HepG2 (cell line): Measurements from ENCODE around the gene RIIAD1. TPM values are rescaled to one million over a fixed set of nuclear protein-coding genes. Genes with fewer than 3 reads are reported as not detected.

Experiments
- ATAC-seq: fragments of 200-7000 bp; cut with Tn5 transposase; 3 replicates; pipeline ENCODE4 v1.9.1; 2020; ENCODE audit warnings: mild to moderate bottlenecking, moderate library complexity
- BruUV-seq: library from RNA; stranded (reverse); fragments of 400-500 nt; replicated peaks from 2 replicates; lab custom pipeline; 2021; lab: Mats Ljungman, UMichigan
- CTCF ChIA-PET: fragments of 300-600 bp; formaldehyde crosslinking; extraction: SDS; loops from one replicate; lab custom pipeline; 2021; ENCODE audit warnings: low total read pairs, inconsistent platforms, low intra/inter-chr PET ratio; lab: Yijun Ruan, JAX
- POLR2A ChIA-PET: fragments of 350-600 bp; sonication (Branson Sonifier 250); formaldehyde crosslinking; loops from one replicate; lab custom pipeline; 2020; ENCODE audit warnings: antibody characterized with exemption, inconsistent platforms; lab: Yijun Ruan, JAX
- DNase-seq: peaks from one replicate; pipeline ENCODE4 v3.0.0-alpha.2; 2015; ENCODE audit warnings: low spot score
- FAIRE-seq: peaks from 3 replicates; lab custom pipeline; 2011; peaks lifted over from hg19 to GRCh38; lab: Jason Lieb, UNC
- H2AFZ ChIP-seq: one replicate; pipeline ENCODE4 v1.6.1; 2011; ENCODE audit warnings: low read length, inconsistent platforms
- H3K27ac ChIP-seq: fragments of 300-600 bp; 3 replicates; pipeline ENCODE4 v1.8.0; 2011; ENCODE audit warnings: mixed run types, mild to moderate bottlenecking, mixed read lengths, low read length, inconsistent platforms; ENCODE audit not compliant: insufficient read depth; ENCODE audit errors: extremely low read length
- H3K27me3 ChIP-seq, 2 experiments: fragments of 200-600 bp in 1 of 2; 2 replicates in 1 of 2; 3 replicates in 1 of 2; pipeline versions ENCODE4 v1.6.0 to v1.8.0; 2011; ENCODE audit warnings: low read length in 2 of 2, mild to moderate bottlenecking in 2 of 2, moderate library complexity in 2 of 2, inconsistent platforms in 1 of 2; ENCODE audit not compliant: insufficient read depth in 2 of 2, control insufficient read depth in 1 of 2
- H3K36me3 ChIP-seq, 2 experiments: fragments of 200-600 bp in 1 of 2; replicated peaks in 1 of 2; 2 replicates in 1 of 2; 3 replicates in 1 of 2; pipeline versions ENCODE4 v1.5.1 to v1.8.0; 2011; ENCODE audit warnings: low read length in 2 of 2, inconsistent platforms in 1 of 2; ENCODE audit not compliant: insufficient read depth in 2 of 2, control insufficient read depth in 1 of 2
- H3K4me1 ChIP-seq: 2 replicates; pipeline ENCODE4 v1.5.1; 2012; ENCODE audit warnings: low read length, inconsistent platforms; ENCODE audit not compliant: insufficient read depth
- H3K4me2 ChIP-seq: 2 replicates; pipeline ENCODE4 v1.6.0; 2011; ENCODE audit warnings: low read depth, low read length, inconsistent platforms
- H3K4me3 ChIP-seq, 3 experiments: fragments of 200-600 bp in 1 of 3; sonication (generic), shearing (Covaris generic) in 1 of 3; replicated peaks in 1 of 3; 2 replicates each; pipeline ENCODE4 v1.5.1; 2011 to 2016; ENCODE audit warnings: low read length in 3 of 3, inconsistent platforms in 2 of 3, low read depth in 2 of 3, mild to moderate bottlenecking in 2 of 3, control low read depth in 1 of 3, mixed read lengths in 1 of 3; ENCODE audit not compliant: insufficient read depth in 1 of 3
- H3K79me2 ChIP-seq: one replicate; pipeline ENCODE4 v1.6.1; 2011; ENCODE audit warnings: low read length, inconsistent platforms; ENCODE audit not compliant: insufficient read depth
- H3K9ac ChIP-seq: 2 replicates; pipeline ENCODE4 v1.6.0; 2011; ENCODE audit warnings: mild to moderate bottlenecking, low read depth, low read length, inconsistent platforms; ENCODE audit not compliant: insufficient read depth
- H3K9me3 ChIP-seq: 2 replicates; pipeline ENCODE4 v1.5.1; 2012; ENCODE audit warnings: mild to moderate bottlenecking, low read length
- H4K20me1 ChIP-seq: 2 replicates; pipeline ENCODE4 v1.6.0; 2011; ENCODE audit warnings: inconsistent platforms, mild to moderate bottlenecking, low read length, moderate library complexity; ENCODE audit not compliant: insufficient read depth
- ATF1 ChIP-seq: IDR thresholded peaks from 2 replicates; pipeline ENCODE4 v1.6.1; 2016; ENCODE audit warnings: mild to moderate bottlenecking, control low read depth
- FOXK1 ChIP-seq: sonication (generic); formaldehyde crosslinking; IDR thresholded peaks from 2 replicates; pipeline ENCODE4 v1.4.0; 2020; ENCODE audit warnings: low read depth, missing genetic modification reagents, borderline replicate concordance
- NPAS2 ChIP-seq: sonication (generic); formaldehyde crosslinking; IDR thresholded peaks from 2 replicates; pipeline ENCODE4 v1.8.0; 2022; ENCODE audit warnings: mild to moderate bottlenecking, missing genetic modification reagents, borderline replicate concordance
- ZNF230 ChIP-seq: sonication (generic); formaldehyde crosslinking; IDR thresholded peaks from 2 replicates; pipeline ENCODE4 v1.4.0; 2020; ENCODE audit warnings: mild to moderate bottlenecking, missing genetic modification reagents
- WGBS: methylation state at CpG from one replicate; pipeline ENCODE4 v1.1.6; 2017; ENCODE audit warnings: low lambda C conversion rate; 5-methylcytosine and 5-hydroxymethylcytosine counted together
- in situ Hi-C: cut with HindIII; loops from 2 replicates; pipeline ENCODE4 v1.10.0; 2017; ENCODE audit warnings: low pct_unique_long_range_greater_than_20kb; ENCODE audit not compliant: extremely low pct_ligation_motif_present
- intact Hi-C: fragments of 100-400 bp; cut with micrococcal nuclease; formaldehyde crosslinking; loops from one replicate; pipeline ENCODE4 v1.10.0; 2022; ENCODE audit not compliant: unreplicated experiment
- polyA plus RNA-seq, 8 experiments: library from polyadenylated mRNA; depleted of rRNA in 3 of 8; stranded (reverse) in 7 of 8; unstranded in 1 of 8; fragments of >200 nt; fragmentation: Illumina TruSeq in 4 of 8; extraction: Trizol in 4 of 8; gene quantifications; 2 replicates each; pipeline versions ENCODE4 v1.2.1 to v1.2.3, GENCODE V29; 2011 to 2016; ENCODE audit warnings: low read depth in 4 of 8, missing spikeins in 1 of 8, mixed read lengths in 1 of 8; ENCODE audit not compliant: insufficient read depth in 1 of 8
- total RNA-seq, 5 experiments: library from RNA; depleted of rRNA; stranded (reverse); fragments of >200 nt; fragmentation: Illumina TruSeq; extraction: Trizol; gene quantifications; 2 replicates each; pipeline ENCODE4 v1.2.3, GENCODE V29; 2016; ENCODE audit warnings: low read depth in 1 of 5
- TF ChIP-seq, protein P1 (sequence below): sonication (generic); formaldehyde crosslinking; IDR thresholded peaks from 2 replicates; pipeline ENCODE4 v1.5.0; 2020; ENCODE audit warnings: missing genetic modification reagents
- TF ChIP-seq, protein P2 (sequence below): sonication (generic); formaldehyde crosslinking; conservative IDR thresholded peaks from 2 replicates; pipeline ENCODE4 v1.4.0; 2020; ENCODE audit warnings: missing genetic modification reagents

Gene RIIAD1
- total and polyA plus RNA-seq, 2 of the 13 experiments (the other 11 are each of a cell fraction or from before 2014, with no cell fraction given): not detected

DNA sequence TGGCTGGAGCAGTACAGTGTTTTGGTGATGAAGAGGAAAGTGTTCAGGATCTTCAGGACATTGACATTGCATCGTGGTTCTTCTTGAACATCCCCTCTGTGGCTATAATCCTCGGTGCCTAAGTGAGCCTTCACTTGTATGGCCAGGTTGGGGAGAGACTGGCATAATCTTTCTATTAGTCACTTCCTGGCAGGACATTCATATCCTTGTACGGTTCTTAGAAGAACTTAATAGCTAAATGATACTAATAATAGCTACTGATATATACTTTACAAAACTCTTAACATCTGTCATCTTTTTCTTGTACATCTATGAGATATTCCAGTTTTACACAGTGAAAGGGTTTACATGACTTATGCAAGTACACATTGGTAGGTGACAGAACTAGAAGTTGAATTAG lies 40.5 kb upstream of the RIIAD1 start:
- BruUV-seq: no TSS peak
- Histone ChIP-seq H3K4me3 (no peak overlapping the region), H2AFZ (no peak overlapping the region), H3K36me3 (peaks cover 3 to 9% of the 10 kb centered on the region in 2 experiments; a peak in 4 of 5 replicates), H3K27me3 (no peaks in the 10 kb centered on the region), H3K9ac (no peak overlapping the region), H3K4me1 (no peaks in the 10 kb centered on the region), H3K4me2 (no peak overlapping the region), H3K79me2 (no peaks in the 10 kb centered on the region), H4K20me1 (no peaks in the 10 kb centered on the region), H3K27ac (no peak overlapping the region), H3K9me3 (no peaks in the 10 kb centered on the region)
- intact Hi-C loops: no loop called here
- no peak for TF ChIP-seq NPAS2
- no peak for TF ChIP-seq ZNF230 (CRISPR knock-in tag)
- TF ChIP-seq, protein P1, sequence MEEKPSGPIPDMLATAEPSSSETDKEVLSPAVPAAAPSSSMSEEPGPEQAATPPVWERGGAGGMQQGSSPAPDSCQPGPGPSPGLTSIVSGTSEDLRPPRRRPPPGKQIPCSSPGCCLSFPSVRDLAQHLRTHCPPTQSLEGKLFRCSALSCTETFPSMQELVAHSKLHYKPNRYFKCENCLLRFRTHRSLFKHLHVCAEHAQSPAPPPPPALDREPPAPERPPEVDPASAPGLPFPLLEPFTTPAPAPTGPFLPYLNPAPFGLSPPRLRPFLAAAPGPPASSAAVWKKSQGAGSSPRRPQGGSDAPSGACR (CRISPR knock-in tag): no peak
- TF ChIP-seq ATF1: no peak
- TF ChIP-seq, protein P2, sequence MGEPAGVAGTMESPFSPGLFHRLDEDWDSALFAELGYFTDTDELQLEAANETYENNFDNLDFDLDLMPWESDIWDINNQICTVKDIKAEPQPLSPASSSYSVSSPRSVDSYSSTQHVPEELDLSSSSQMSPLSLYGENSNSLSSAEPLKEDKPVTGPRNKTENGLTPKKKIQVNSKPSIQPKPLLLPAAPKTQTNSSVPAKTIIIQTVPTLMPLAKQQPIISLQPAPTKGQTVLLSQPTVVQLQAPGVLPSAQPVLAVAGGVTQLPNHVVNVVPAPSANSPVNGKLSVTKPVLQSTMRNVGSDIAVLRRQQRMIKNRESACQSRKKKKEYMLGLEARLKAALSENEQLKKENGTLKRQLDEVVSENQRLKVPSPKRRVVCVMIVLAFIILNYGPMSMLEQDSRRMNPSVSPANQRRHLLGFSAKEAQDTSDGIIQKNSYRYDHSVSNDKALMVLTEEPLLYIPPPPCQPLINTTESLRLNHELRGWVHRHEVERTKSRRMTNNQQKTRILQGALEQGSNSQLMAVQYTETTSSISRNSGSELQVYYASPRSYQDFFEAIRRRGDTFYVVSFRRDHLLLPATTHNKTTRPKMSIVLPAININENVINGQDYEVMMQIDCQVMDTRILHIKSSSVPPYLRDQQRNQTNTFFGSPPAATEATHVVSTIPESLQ (CRISPR knock-in tag): no peak
- TF ChIP-seq FOXK1 (CRISPR knock-in tag): no peak
- 93% methylated on average over 3 of the region's 3 CpGs for WGBS
- ChIA-PET POLR2A (no interaction called here), CTCF (no interaction called here)
- in situ Hi-C loops: no loop called here
- DNase-seq (no peak), FAIRE-seq (no peak), ATAC-seq (no peak)
